GM21737 (cell line): ENCODE measurements around the gene RASAL3.
"Not testable (repeated sequence)": the region's sequence is repeated elsewhere in the genome, so short reads cannot be mapped to it uniquely, and the experiment has no call there.

Experiments
- ATAC-seq: cut with Tn5 transposase; IDR thresholded peaks from one replicate; pipeline ENCODE4 v1.9.1; 2021; ENCODE audit warnings: mild to moderate bottlenecking, moderate library complexity; ENCODE audit not compliant: unreplicated experiment

The RASAL3 gene

GRCh38 chr19:15464394-15465385 lies at the start of gene RASAL3:
Gene RASAL3, minus strand, starts transcription at chr19:15464544. Its CDS starts 186 bp downstream, at chr19:15464358.
- no peak for ATAC-seq

GRCh38 chr19:15511671-15512424 lies 47.5 kb upstream of the RASAL3 start:
- no peak for ATAC-seq

- no peak for ATAC-seq
These were observed 43.8 kb upstream of the RASAL3 start, which contains the start of gene CYP4F22 for GRCh38 chr19:15508035-15508710. Gene CYP4F22, plus strand, starts transcription at chr19:15508525. Its CDS starts 16,812 bp downstream, at chr19:15525337.

GRCh38 chr19:15507068-15508034 lies 43.0 kb upstream of the RASAL3 start:
- no peak for ATAC-seq

GRCh38 chr19:15506074-15506571 lies 41.8 kb upstream of the RASAL3 start:
- ATAC-seq = no peak

GRCh38 chr19:15502264-15502663 lies 37.9 kb upstream of the RASAL3 start:
- no peak for ATAC-seq

GRCh38 chr19:15501596-15501995 lies 37.3 kb upstream of the RASAL3 start:
- ATAC-seq = no peak

- no peak for ATAC-seq
These were observed 34.6 kb upstream of the RASAL3 start for GRCh38 chr19:15498910-15499309.

GRCh38 chr19:15498156-15498858 lies 34.0 kb upstream of the RASAL3 start:
- ATAC-seq = no peak

- no peak for ATAC-seq
These were observed 30.8 kb upstream of the RASAL3 start for GRCh38 chr19:15495151-15495550.

- ATAC-seq = no peak
These were observed 24.3 kb upstream of the RASAL3 start for GRCh38 chr19:15488489-15489226.

- ATAC-seq = no peak
These were observed 22.7 kb upstream of the RASAL3 start for GRCh38 chr19:15487038-15487437.

- ATAC-seq = not testable (repeated sequence)
These were observed 21.4 kb upstream of the RASAL3 start for GRCh38 chr19:15485768-15486167.

- not testable (repeated sequence) for ATAC-seq
These were observed 16.7 kb upstream of the RASAL3 start for GRCh38 chr19:15480996-15481395.

- ATAC-seq = no peak
These were observed 15.3 kb upstream of the RASAL3 start, which contains the start of gene PGLYRP2 for GRCh38 chr19:15479391-15480345. Gene PGLYRP2, minus strand, starts transcription at chr19:15479501. Its CDS starts 130 bp downstream, at chr19:15479371.

- no peak for ATAC-seq
These were observed 12.0 kb upstream of the RASAL3 start for GRCh38 chr19:15476325-15476724.

GRCh38 chr19:15475611-15476010 lies 11.3 kb upstream of the RASAL3 start:
- no peak for ATAC-seq
